ENCODE measurements around the gene MTF2.
"Not testable (repeated sequence)": the region's sequence is repeated elsewhere in the genome, so short reads cannot be mapped to it uniquely, and the experiment has no call there.

MTF2 gene

DNA sequence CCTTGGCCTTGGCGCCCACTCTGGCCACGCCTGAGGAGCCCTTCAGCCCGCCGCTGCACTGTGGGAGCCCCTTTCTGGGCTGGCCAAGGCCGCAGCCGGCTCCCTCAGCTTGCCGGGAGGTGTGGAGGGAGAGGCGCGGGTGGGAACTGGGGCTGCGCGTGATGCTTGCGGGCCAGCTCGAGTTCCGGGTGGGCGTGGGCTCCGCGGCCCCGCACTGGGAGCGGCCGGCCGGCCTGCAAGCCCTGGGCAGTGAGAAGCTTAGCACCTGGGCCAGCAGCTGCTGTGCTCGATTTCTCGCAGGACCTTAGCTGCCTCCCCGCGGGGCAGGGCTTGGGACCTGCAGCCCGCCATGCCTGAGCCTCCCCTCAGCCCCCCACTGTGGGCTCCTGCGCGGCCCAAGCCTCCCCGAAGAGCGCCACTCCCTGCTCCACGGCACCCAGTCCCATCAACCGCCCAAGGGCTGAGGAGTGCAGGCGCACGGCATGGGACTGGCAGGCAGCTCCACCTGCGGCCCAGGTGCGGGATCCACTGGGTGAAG lies 91.1 kb downstream of the MTF2 start:
- in situ Hi-C loops (cut with HindIII; ENCODE audit: low pct_ligation_motif_present, low pct_unique_long_range_greater_than_20kb, low sequenced_read_pairs) = not testable (repeated sequence)

DNA sequence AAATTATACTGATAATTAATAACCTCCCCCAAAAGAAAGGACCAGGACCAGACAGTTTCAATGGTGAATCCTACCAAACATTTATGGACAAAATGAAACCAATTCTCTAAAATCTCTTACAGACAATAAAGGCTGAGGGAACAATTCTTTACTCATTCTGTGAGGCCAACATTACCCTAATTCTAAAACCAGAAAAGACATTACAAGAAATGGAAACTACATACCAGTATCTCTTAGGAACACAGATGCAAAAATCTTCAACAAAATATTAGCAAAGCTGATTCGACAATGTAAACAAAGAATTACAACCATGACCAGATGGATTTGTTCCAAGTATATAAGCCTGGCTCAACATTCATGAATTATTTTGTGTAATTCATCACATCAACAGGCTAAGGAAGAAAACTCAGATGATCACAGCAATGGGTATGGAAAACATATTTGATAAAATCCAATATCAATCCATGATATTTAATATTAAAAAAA lies 92.5 kb downstream of the MTF2 start:
- DNase-seq = no peak
- in situ Hi-C loops (cut with HindIII; ENCODE audit: low pct_ligation_motif_present, low pct_unique_long_range_greater_than_20kb, low sequenced_read_pairs) = no loop called here

More for the DNA sequence above, 91.1 kb downstream of the MTF2 start:
- DNase-seq = not testable (repeated sequence)

DNA sequence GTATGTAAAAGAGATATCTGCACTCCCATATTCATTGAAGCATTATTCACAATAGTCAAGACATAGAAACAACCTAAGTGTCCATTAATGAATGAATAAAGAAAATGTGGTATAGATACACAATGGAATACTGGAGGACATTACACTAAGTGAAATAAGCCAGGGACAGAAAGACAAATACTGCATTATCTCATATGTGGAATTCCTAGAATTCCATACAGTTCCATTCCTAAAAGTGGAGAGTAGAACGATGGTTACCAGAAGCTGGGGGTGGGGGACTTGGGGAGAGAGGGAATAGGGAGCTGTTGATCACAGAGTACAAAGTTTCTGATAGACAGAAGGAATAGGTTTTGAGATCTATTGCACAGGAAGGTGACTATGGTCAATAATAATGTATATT lies 93.7 kb downstream of the MTF2 start:
- in situ Hi-C loops (cut with HindIII; ENCODE audit: low pct_ligation_motif_present, low pct_unique_long_range_greater_than_20kb, low sequenced_read_pairs) = no loop called here
- no peak for DNase-seq

DNA sequence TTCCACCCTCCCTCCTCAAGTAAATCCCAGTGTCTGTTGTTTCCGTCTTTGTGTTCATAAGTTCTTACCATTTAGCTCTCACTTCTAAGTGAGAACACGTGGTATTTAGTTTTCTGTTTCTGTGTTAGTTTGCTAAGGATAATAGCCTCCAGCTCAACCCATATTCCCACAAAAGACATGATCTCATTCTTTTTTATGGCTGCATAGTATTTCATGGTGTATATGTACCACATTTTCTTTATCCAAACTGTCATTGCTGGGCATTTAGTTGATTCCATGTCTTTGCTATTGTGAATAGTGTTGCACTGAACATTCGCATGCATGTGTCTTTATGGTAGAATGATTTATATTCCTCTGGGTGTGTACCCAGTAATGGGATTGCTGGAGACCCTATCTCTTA lies 95.6 kb downstream of the MTF2 start:
- DNase-seq; in situ Hi-C loops (cut with HindIII; ENCODE audit: low pct_ligation_motif_present, low pct_unique_long_range_greater_than_20kb, low sequenced_read_pairs): not testable (repeated sequence)

DNA sequence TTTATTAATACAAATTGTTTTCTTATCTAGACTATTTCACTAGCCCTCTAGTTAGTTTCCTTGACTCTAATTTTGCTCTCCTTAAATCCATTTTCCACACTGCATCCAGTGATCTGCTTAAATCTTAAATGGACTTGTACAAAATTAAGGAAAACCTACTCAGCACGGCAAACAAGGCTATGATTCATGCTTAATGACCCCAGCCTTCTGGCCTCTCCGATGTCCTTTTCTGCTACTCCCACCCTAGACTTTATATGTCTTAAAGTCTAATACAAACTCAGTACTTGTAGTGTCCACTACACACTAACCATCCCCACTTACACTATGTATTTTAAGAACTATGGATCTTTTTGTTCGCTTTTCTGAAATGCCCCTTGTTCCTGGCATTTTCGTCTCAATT lies 98.9 kb downstream of the MTF2 start:
- in situ Hi-C loops (cut with HindIII; ENCODE audit: low pct_ligation_motif_present, low pct_unique_long_range_greater_than_20kb, low sequenced_read_pairs) = no loop called here
- peak; percentile 27 for DNase-seq

DNA sequence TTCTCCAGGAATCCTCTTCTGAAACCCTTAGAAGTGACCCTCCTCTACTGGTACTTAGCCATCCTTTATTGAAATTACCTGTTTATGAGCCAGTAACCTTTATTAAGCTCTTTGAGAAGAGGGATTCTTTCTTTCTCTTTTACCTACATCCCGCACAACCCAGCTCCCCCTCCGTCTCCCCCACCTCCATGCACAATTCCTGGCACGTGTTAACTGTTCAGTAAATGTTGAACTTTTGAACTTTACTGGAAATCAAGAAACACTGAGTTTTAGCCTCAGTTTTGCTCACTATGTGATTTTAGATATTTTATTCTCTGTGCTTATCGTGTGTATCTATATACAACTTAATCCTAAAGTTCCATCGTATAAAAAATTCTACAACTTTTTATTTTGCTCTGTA lies 99.3 kb downstream of the MTF2 start:
- DNase-seq = peak; percentile 44
- in situ Hi-C loops (cut with HindIII; ENCODE audit: low pct_ligation_motif_present, low pct_unique_long_range_greater_than_20kb, low sequenced_read_pairs) = no loop called here

DNA sequence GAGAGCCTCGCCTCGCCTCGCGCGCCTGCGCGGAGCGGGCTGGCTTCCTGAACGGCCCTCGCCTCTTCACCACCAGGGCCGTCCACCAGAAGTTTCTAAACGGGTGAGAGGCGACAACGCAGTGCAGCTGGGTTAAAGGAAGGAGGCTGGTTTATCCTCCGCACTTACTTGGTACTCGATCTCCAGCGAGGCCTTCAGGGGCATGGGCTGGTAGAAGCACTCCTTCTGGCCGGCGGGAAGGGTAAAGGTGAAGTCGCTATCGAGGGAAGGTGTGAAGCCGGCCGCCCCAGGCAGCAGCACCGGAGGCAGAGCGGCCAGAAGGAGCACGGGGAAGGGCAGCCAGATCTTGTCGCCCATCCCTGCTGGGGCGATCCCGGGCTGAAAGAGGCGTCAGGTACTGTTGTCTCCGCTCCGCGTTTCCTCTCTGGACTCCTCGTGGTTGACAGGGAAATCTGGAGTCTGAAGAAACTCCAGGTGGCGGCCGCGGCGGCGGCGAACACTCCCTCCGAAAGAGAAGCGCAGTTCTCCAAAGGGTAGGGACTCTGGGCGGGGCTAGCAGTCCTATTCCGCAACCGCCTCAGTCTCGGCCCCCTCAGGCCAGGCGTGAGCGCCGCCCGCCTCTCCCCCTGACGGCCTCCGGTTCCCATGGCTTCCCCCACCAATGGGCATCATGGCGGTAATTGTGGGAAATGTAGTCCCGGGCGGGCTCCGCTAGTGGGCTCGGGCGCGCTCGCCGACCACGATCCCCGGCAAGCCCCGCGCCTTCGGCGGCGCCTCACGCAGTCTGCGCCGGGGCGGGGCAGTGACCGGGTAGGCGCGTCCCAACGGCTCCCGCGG lies 101.0 kb downstream of the MTF2 start, which contains the start of gene TMED5:
TMED5 (minus strand) TSS at position 528 of the 837 bp plus-strand sequence; CDS start at position 357, 171 bp downstream.
- DNase-seq = peak; percentile 96
- in situ Hi-C loops (cut with HindIII; ENCODE audit: low pct_ligation_motif_present, low pct_unique_long_range_greater_than_20kb, low sequenced_read_pairs) = no loop called here

DNA sequence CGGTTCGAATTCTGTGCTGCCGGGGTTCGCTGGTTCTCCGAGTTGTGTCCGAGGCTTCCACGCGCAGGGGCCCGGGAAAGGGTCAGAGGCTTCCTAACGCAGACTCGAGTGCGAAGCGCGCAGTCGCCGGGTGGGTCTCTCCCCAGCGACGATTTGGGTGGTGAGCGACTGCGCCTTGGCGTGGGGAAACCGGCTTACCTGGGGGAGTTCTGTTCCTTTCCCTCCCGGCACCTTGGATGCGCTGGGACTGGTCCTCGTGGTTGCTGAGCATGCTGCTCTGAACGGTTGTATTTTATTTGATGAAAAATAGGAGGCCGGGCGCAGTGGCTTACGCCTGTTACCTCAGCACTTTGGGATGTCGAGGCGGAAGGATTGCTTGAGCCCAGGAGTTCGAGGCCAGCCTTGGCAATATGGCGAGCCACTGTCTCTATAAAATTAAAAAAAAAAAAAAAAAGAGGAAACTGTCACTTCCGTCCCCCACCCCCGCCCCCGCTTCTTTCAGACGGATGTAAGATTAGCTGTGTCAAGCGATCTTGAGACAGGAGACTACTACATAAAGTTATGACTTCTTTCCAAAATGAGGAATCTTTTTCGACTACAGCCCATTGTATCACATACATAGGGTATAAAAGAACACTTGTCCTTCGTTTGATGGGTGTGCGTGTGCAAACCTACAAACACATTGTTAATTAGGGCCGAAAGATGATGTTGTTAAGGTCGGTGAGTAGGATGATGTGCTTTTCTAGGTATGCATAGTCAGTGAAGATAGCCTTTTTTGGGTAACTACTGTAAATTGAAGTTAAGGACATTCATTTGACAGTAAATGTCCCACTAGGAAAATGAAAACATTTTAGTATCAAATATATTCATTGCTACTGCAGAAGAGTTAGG lies 101.9 kb downstream of the MTF2 start, which contains the start of gene CCDC18:
CCDC18 (plus strand) TSS at position 2 of the 891 bp plus-strand sequence. CDS start 2,638 bp downstream, outside the sequence.
- peak; percentile 49 for DNase-seq
- in situ Hi-C loops (cut with HindIII; ENCODE audit: low pct_ligation_motif_present, low pct_unique_long_range_greater_than_20kb, low sequenced_read_pairs) = no loop called here

DNA sequence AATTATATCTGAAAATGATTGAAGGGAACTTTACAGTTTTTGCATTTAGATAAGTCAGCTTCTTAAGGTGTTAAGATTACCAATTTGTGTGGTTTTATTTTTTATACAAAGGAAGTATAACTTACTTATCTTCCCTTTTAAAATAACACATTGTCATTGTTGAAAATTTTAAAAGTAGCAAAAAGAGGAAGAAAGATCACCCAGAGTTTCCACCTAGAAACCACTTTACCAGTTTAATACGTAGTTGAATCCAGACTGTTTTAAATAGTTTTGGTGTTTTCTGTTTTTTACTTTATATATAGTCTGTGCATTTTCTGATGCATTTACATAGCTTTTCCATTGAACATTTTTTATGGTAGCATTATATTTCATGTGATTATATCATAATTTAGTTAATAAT lies 107.6 kb downstream of the MTF2 start:
- DNase-seq = no peak
- in situ Hi-C loops (cut with HindIII; ENCODE audit: low pct_ligation_motif_present, low pct_unique_long_range_greater_than_20kb, low sequenced_read_pairs) = no loop called here

All from ACHN (cell line).